ENCODE data around the gene CAMK2D. TPM values are rescaled to one million over a fixed set of nuclear protein-coding genes. Genes with fewer than 3 reads are reported as not detected.

CAMK2D gene
- total RNA-seq, 1 experiment from 2014 or later, result 165 TPM

DNA sequence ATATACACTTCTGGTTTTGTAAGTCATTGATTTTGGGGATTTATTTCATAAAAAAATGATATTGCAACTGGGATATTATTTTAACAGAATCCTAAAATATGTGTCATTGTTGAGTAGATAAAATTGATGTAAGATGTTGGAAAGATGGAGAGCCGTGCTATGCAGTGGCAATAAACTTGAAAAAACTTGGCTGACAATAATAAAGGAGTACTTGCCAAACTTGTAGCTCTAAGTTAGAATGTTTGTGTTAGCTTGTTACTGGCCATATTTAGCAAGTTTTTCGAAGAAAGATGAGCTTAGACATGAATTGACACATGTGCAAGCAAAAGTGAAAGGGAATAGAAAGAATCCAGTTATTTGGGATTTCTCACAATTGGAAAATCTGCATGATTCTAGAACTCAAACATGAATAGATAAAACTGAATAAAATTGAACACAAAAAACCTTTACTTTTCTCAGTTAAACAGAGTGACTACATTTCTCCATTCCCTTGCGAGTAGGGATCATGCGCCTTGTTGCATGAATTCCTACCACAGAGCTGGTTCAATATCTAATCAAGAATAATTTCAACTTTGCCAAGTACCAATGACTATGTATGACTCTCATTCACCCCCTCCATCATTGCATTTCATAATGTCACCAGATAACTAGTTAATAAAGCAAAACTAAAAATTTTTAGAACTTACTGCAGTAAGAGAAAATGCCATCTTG lies 327.8 kb downstream of the CAMK2D start:
- Histone ChIP-seq H3K9me3 (ENCODE audit: low read length) (no peaks in the 10 kb centered on the region), H3K4me2 (ENCODE audit: low read depth, low read length, poor library complexity, severe bottlenecking) (no peak overlapping the region), H3K4me1 (ENCODE audit: low read length) (peaks cover 10% of the 10 kb centered on the region), H3K9me2 (replicated peaks; ENCODE audit: insufficient read depth, low read length) (no peaks in the 10 kb centered on the region), H2AFZ (ENCODE audit: low read length) (no peak overlapping the region), H3K79me2 (ENCODE audit: low read length) (no peaks in the 10 kb centered on the region), H3K27ac (ENCODE audit: low read length) (no peak overlapping the region), H3K4me3 (ENCODE audit: low read length) (no peak overlapping the region), H3K36me3 (ENCODE audit: insufficient read depth, low read length) (no peaks in the 10 kb centered on the region), H4K20me1 (ENCODE audit: insufficient read depth, low read depth, low read length) (no peaks in the 10 kb centered on the region), H3K27me3 (ENCODE audit: low read length) (no peaks in the 10 kb centered on the region), H3K9ac (ENCODE audit: low read length) (no peak overlapping the region)
- no peak for DNase-seq

DNA sequence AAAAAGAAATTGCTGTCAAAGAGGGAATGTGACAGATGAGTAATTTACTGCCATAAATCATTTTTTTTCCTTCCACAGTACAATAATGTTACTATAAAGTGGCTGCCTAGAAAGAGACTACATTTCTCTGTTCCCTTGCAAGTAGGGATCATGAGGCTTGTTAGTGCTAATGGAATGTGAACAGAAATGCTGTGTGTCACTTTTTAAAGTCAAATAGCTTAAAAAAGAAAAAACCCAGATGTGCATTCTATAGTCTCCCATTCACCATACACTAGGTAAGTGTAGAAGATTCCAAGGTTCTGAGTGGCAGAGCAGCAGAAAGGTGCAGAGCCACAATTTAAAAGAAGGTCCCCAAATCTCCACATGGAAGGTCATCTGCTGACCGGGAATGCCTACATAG lies 328.4 kb downstream of the CAMK2D start:
- no peak overlapping the region for H3K9ac ChIP-seq (ENCODE audit: low read length)
- H3K4me2 ChIP-seq (ENCODE audit: low read depth, low read length, poor library complexity, severe bottlenecking), result no peak overlapping the region
- H4K20me1 ChIP-seq (ENCODE audit: insufficient read depth, low read depth, low read length), result no peaks in the 10 kb centered on the region
- H3K4me3 ChIP-seq (ENCODE audit: low read length), result no peak overlapping the region
- no peaks in the 10 kb centered on the region for H3K27me3 ChIP-seq (ENCODE audit: low read length)
- no peaks in the 10 kb centered on the region for H3K9me2 ChIP-seq (replicated peaks; ENCODE audit: insufficient read depth, low read length)
- no peaks in the 10 kb centered on the region for H3K9me3 ChIP-seq (ENCODE audit: low read length)
- H3K79me2 ChIP-seq (ENCODE audit: low read length), result no peaks in the 10 kb centered on the region
- H3K27ac ChIP-seq (ENCODE audit: low read length), result no peak overlapping the region
- no peak for DNase-seq
- H2AFZ ChIP-seq (ENCODE audit: low read length), result no peak overlapping the region
- no peaks in the 10 kb centered on the region for H3K36me3 ChIP-seq (ENCODE audit: insufficient read depth, low read length)
- peaks cover 10% of the 10 kb centered on the region for H3K4me1 ChIP-seq (ENCODE audit: low read length)

DNA sequence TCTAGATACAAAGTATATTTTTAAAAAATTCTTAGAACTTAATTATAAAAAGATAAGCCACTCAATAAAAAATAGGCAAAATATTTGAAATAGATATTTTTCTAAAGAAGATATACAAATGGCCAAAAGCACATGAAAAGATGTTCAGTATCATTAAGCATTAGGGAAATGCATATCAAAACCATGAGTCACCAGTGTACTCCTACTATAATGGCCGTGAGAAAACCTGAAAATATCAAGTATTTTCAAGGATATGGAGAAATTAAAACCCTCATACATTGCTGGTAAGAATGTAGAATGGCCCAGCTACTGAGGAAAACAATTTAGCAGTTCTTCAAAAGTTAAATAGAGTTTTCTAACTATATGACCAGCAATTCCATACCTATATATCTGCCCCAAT lies 337.9 kb downstream of the CAMK2D start:
- DNase-seq, result peak; percentile 14
- no peak overlapping the region for H2AFZ ChIP-seq (ENCODE audit: low read length)
- no peaks in the 10 kb centered on the region for H3K36me3 ChIP-seq (ENCODE audit: insufficient read depth, low read length)
- H4K20me1 ChIP-seq (ENCODE audit: insufficient read depth, low read depth, low read length), result no peaks in the 10 kb centered on the region
- no peak overlapping the region for H3K9ac ChIP-seq (ENCODE audit: low read length)
- no peak overlapping the region for H3K27ac ChIP-seq (ENCODE audit: low read length)
- H3K27me3 ChIP-seq (ENCODE audit: low read length), result no peaks in the 10 kb centered on the region
- H3K4me1 ChIP-seq (ENCODE audit: low read length), result no peaks in the 10 kb centered on the region
- no peak overlapping the region for H3K4me3 ChIP-seq (ENCODE audit: low read length)
- H3K9me2 ChIP-seq (replicated peaks; ENCODE audit: insufficient read depth, low read length), result no peaks in the 10 kb centered on the region
- H3K4me2 ChIP-seq (ENCODE audit: low read depth, low read length, poor library complexity, severe bottlenecking), result no peak overlapping the region
- no peaks in the 10 kb centered on the region for H3K79me2 ChIP-seq (ENCODE audit: low read length)
- H3K9me3 ChIP-seq (ENCODE audit: low read length), result 0 out of 2 replicates have a peak, but pooled peaks cover 7% of the 10 kb centered on the region

DNA sequence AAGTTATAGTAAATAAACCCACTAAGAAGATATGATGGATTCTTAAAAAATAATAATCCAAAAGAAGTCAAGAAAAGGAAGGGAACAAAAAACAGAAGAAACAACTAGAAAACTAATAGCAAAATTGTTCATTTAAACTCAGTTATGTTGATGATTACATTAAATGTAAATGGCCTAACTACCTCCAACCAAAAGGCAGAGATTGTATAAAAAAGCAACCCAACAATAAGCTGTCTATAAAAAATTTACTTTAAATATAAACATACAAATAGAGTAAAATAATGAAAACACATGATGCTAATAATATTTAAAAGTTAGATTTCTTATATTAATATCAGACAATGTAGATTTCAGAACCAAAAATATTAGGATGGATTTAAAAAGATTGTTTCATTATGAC lies 340.6 kb downstream of the CAMK2D start:
- DNase-seq, result peak; percentile 19
- Histone ChIP-seq H3K9me3 (ENCODE audit: low read length) (0 out of 2 replicates have a peak, but pooled peaks cover 7% of the 10 kb centered on the region), H3K4me1 (ENCODE audit: low read length) (no peaks in the 10 kb centered on the region), H3K27me3 (ENCODE audit: low read length) (no peaks in the 10 kb centered on the region), H3K36me3 (ENCODE audit: insufficient read depth, low read length) (no peaks in the 10 kb centered on the region), H3K9ac (ENCODE audit: low read length) (no peak overlapping the region), H3K79me2 (ENCODE audit: low read length) (no peaks in the 10 kb centered on the region), H3K4me3 (ENCODE audit: low read length) (no peak overlapping the region), H3K27ac (ENCODE audit: low read length) (no peak overlapping the region), H3K9me2 (replicated peaks; ENCODE audit: insufficient read depth, low read length) (no peaks in the 10 kb centered on the region), H4K20me1 (ENCODE audit: insufficient read depth, low read depth, low read length) (no peaks in the 10 kb centered on the region), H3K4me2 (ENCODE audit: low read depth, low read length, poor library complexity, severe bottlenecking) (no peak overlapping the region), H2AFZ (ENCODE audit: low read length) (no peak overlapping the region)

DNA sequence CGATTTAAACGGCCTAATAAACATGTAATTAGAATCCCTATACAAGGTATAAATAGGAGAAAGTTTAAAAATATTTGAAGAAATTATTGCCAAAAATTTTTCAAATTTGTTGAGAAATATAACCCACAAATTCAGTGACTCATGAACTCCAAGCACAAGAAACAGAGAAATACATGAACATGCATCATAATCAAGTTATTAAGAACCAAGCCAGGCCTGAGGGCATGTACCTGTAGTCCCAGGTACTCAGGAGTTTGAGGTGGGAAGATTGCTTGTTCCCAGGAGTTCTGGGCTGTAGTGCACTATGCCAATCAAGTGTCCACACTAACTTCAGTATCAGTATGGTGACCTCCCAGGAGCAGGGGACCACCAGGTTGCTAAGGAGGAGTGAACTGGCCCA lies 341.9 kb downstream of the CAMK2D start:
- peak; percentile 32 for DNase-seq

DNA sequence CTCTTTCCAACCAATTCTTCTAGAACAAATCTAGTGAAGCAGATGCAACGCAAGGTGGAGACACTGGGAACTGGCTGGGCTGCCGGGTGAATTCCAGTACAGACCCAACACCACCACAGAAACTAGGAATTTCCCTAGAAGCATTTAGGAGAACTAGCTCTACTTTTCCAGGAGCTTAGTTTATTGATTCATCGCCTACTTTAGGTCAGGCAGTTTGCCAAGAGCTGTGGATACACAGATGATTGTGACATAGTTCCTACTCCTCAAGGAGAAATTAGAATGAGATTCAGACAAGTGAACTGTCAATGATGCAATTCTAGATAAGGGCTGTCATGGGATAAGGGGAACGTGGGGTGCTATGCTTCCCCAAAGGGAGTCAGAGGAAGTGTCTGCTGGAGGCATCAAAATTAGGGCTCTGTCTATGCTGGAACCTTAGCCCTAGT lies 350.0 kb downstream of the CAMK2D start:
- Histone ChIP-seq H3K4me1 (ENCODE audit: low read length) (no peaks in the 10 kb centered on the region), H3K4me3 (ENCODE audit: low read length) (no peak overlapping the region), H3K27ac (ENCODE audit: low read length) (no peak overlapping the region), H3K36me3 (ENCODE audit: insufficient read depth, low read length) (no peaks in the 10 kb centered on the region), H3K9me2 (replicated peaks; ENCODE audit: insufficient read depth, low read length) (no peaks in the 10 kb centered on the region), H3K27me3 (ENCODE audit: low read length) (no peaks in the 10 kb centered on the region), H3K9ac (ENCODE audit: low read length) (no peak overlapping the region), H3K9me3 (ENCODE audit: low read length) (no peaks in the 10 kb centered on the region), H3K4me2 (ENCODE audit: low read depth, low read length, poor library complexity, severe bottlenecking) (no peak overlapping the region), H3K79me2 (ENCODE audit: low read length) (no peaks in the 10 kb centered on the region), H4K20me1 (ENCODE audit: insufficient read depth, low read depth, low read length) (no peaks in the 10 kb centered on the region), H2AFZ (ENCODE audit: low read length) (no peak overlapping the region)
- peak; percentile 11 for DNase-seq

More for the DNA sequence above, 341.9 kb downstream of the CAMK2D start:
- Histone ChIP-seq H3K36me3 (ENCODE audit: insufficient read depth, low read length) (no peaks in the 10 kb centered on the region), H3K4me3 (ENCODE audit: low read length) (no peak overlapping the region), H3K4me1 (ENCODE audit: low read length) (no peaks in the 10 kb centered on the region), H3K4me2 (ENCODE audit: low read depth, low read length, poor library complexity, severe bottlenecking) (no peak overlapping the region), H2AFZ (ENCODE audit: low read length) (no peak overlapping the region), H3K9me3 (ENCODE audit: low read length) (0 out of 2 replicates have a peak, but pooled peaks cover 7% of the 10 kb centered on the region), H3K9ac (ENCODE audit: low read length) (no peak overlapping the region), H3K27ac (ENCODE audit: low read length) (no peak overlapping the region), H4K20me1 (ENCODE audit: insufficient read depth, low read depth, low read length) (no peaks in the 10 kb centered on the region), H3K79me2 (ENCODE audit: low read length) (no peaks in the 10 kb centered on the region), H3K27me3 (ENCODE audit: low read length) (no peaks in the 10 kb centered on the region), H3K9me2 (replicated peaks; ENCODE audit: insufficient read depth, low read length) (no peaks in the 10 kb centered on the region)

DNA sequence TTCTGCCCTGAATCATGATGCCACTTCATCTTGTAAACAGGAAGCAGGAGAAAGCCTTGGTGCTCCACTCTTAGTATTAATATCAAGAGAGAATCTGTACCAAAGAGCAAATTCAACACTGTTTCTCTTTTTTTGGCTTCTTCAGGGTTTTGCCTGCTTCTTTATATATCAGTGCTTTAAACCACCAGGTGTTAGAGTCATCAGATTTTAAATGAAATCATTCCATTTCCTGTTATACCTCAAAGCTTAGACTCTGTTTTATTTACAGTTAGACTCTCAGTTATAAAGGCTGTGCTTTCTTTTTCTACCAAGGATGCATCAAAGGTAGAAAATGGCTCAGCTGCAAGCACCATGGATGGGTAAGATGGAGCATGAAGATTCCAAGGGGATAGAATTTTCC lies 350.9 kb downstream of the CAMK2D start:
- Histone ChIP-seq H3K9ac (ENCODE audit: low read length) (no peak overlapping the region), H3K79me2 (ENCODE audit: low read length) (no peaks in the 10 kb centered on the region), H4K20me1 (ENCODE audit: insufficient read depth, low read depth, low read length) (no peaks in the 10 kb centered on the region), H3K4me3 (ENCODE audit: low read length) (no peak overlapping the region), H3K36me3 (ENCODE audit: insufficient read depth, low read length) (no peaks in the 10 kb centered on the region), H3K27me3 (ENCODE audit: low read length) (no peaks in the 10 kb centered on the region), H3K4me2 (ENCODE audit: low read depth, low read length, poor library complexity, severe bottlenecking) (no peak overlapping the region), H3K4me1 (ENCODE audit: low read length) (no peaks in the 10 kb centered on the region), H2AFZ (ENCODE audit: low read length) (no peak overlapping the region), H3K9me3 (ENCODE audit: low read length) (no peaks in the 10 kb centered on the region), H3K27ac (ENCODE audit: low read length) (no peak overlapping the region), H3K9me2 (replicated peaks; ENCODE audit: insufficient read depth, low read length) (no peaks in the 10 kb centered on the region)
- peak; percentile 35 for DNase-seq

DNA sequence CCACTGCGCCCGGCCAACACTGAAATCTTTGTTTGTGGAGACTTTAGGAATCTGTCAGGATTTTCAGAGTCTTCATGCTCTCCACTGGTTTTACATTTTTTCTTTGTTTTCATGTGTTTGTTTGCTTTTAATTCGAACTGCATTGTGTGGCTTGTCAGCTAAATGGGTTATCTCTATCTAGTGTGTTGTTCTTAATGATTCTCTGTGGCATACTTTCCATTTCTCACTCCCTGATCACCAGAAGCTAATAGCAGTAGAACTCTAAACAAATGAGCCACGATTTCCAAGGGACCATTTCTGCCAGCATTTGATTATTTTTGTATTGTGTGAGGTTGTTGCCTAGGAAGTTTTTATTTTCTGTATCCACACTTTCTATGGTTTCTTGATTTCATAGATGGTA lies 352.4 kb downstream of the CAMK2D start:
- DNase-seq, result no peak
- Histone ChIP-seq H3K9me3 (ENCODE audit: low read length) (no peaks in the 10 kb centered on the region), H3K27me3 (ENCODE audit: low read length) (no peaks in the 10 kb centered on the region), H2AFZ (ENCODE audit: low read length) (no peak overlapping the region), H3K9ac (ENCODE audit: low read length) (no peak overlapping the region), H3K4me1 (ENCODE audit: low read length) (no peaks in the 10 kb centered on the region), H3K36me3 (ENCODE audit: insufficient read depth, low read length) (no peaks in the 10 kb centered on the region), H3K79me2 (ENCODE audit: low read length) (no peaks in the 10 kb centered on the region), H3K9me2 (replicated peaks; ENCODE audit: insufficient read depth, low read length) (no peaks in the 10 kb centered on the region), H4K20me1 (ENCODE audit: insufficient read depth, low read depth, low read length) (no peaks in the 10 kb centered on the region), H3K4me3 (ENCODE audit: low read length) (no peak overlapping the region), H3K4me2 (ENCODE audit: low read depth, low read length, poor library complexity, severe bottlenecking) (no peak overlapping the region), H3K27ac (ENCODE audit: low read length) (no peak overlapping the region)

Data from Karpas-422 (cell line).